EH (cell line): ENCODE results near the gene CDC42BPA.
A peak's percentile ranks its signal among the peaks of the same experiment; 100 is the strongest.
"Not testable (repeated sequence)": the region's sequence is repeated elsewhere in the genome, so short reads cannot be mapped to it uniquely, and the experiment has no call there.

Experiments used
- DNase-seq: peaks from one replicate; pipeline ENCODE4 v3.0.0-alpha.2; 2015; ENCODE audit warnings: low read depth

CDC42BPA gene

GRCh38 chr1:227306689-227307088 lies 11.6 kb downstream of the CDC42BPA start:
- peak; percentile 22 for DNase-seq

- DNase-seq = no peak
These were observed 12.2 kb downstream of the CDC42BPA start for GRCh38 chr1:227305894-227306626.

GRCh38 chr1:227304665-227305064 lies 13.6 kb downstream of the CDC42BPA start:
- DNase-seq = no peak

GRCh38 chr1:227303662-227304061 lies 14.6 kb downstream of the CDC42BPA start:
- no peak for DNase-seq

GRCh38 chr1:227300682-227301081 lies 17.6 kb downstream of the CDC42BPA start:
- DNase-seq = no peak

GRCh38 chr1:227299688-227300087 lies 18.6 kb downstream of the CDC42BPA start:
- peak; percentile 15 for DNase-seq

- peak; percentile 71 for DNase-seq
These were observed 19.1 kb downstream of the CDC42BPA start for GRCh38 chr1:227299241-227299627.

- no peak for DNase-seq
These were observed 19.6 kb downstream of the CDC42BPA start for GRCh38 chr1:227298512-227299240.

GRCh38 chr1:227297073-227297793 lies 21.1 kb downstream of the CDC42BPA start:
- DNase-seq = no peak

GRCh38 chr1:227295609-227296008 lies 22.7 kb downstream of the CDC42BPA start:
- no peak for DNase-seq

- DNase-seq = no peak
These were observed 32.5 kb downstream of the CDC42BPA start for GRCh38 chr1:227285745-227286144.

- no peak for DNase-seq
These were observed 36.9 kb downstream of the CDC42BPA start for GRCh38 chr1:227281371-227281770.

GRCh38 chr1:227280836-227281235 lies 37.5 kb downstream of the CDC42BPA start:
- no peak for DNase-seq

- DNase-seq = not testable (repeated sequence)
These were observed 42.1 kb downstream of the CDC42BPA start for GRCh38 chr1:227276156-227276693.

GRCh38 chr1:227273557-227273956 lies 44.7 kb downstream of the CDC42BPA start:
- DNase-seq = peak; percentile 25

GRCh38 chr1:227272428-227272827 lies 45.9 kb downstream of the CDC42BPA start:
- no peak for DNase-seq

GRCh38 chr1:227270554-227270953 lies 47.7 kb downstream of the CDC42BPA start:
- DNase-seq = no peak

- no peak for DNase-seq
These were observed 49.3 kb downstream of the CDC42BPA start for GRCh38 chr1:227268943-227269342.

- no peak for DNase-seq
These were observed 52.4 kb downstream of the CDC42BPA start for GRCh38 chr1:227265891-227266290.

- no peak for DNase-seq
These were observed 54.4 kb downstream of the CDC42BPA start for GRCh38 chr1:227263869-227264268.

GRCh38 chr1:227261501-227261900 lies 56.8 kb downstream of the CDC42BPA start:
- DNase-seq = no peak

- DNase-seq = no peak
These were observed 57.9 kb downstream of the CDC42BPA start for GRCh38 chr1:227260433-227260832.

- DNase-seq = no peak
These were observed 60.3 kb downstream of the CDC42BPA start for GRCh38 chr1:227257964-227258363.
